Body of pancreas (tissue), 4 donors: Measurements from ENCODE around the gene SLC9A5.

Experiments
- CTCF ChIP-seq, 7 experiments: fragments of 450-650 bp in 4 of 7; fragments of 200-600 bp in 3 of 7; sonication (generic) in 3 of 7; IDR thresholded peaks; one replicate each; pipeline ENCODE4 v1.5.1; 2016 to 2019; ENCODE audit warnings: antibody characterized with exemption in 7 of 7
- POLR2A ChIP-seq, 3 donors: fragments of 450-650 bp; IDR thresholded peaks; one replicate each; pipeline ENCODE4 v1.6.1; 2016; ENCODE audit warnings: antibody characterized with exemption in 3 of 3, mild to moderate bottlenecking in 2 of 3

- no peak for TF ChIP-seq CTCF (IDR thresholded peaks at IDR 0.05)
- no peak for TF ChIP-seq POLR2A (IDR thresholded peaks at IDR 0.05)
Observed at GRCh38 chr16:67311607-67312488, 63.1 kb downstream of the SLC9A5 start.
